Lower lobe of right lung (tissue), 2 donors: ENCODE results near the gene ELMO3. TPM values are rescaled to one million over a fixed set of nuclear protein-coding genes. Genes with fewer than 3 reads are reported as not detected.
A peak's percentile ranks its signal among the peaks of the same experiment; 100 is the strongest.

Experiments
- ATAC-seq, 2 donors: fragments of 200-7000 bp; cut with Tn5 transposase; one replicate each; pipeline ENCODE4 v1.9.1; 2020 to 2022; ENCODE audit warnings: mild to moderate bottlenecking in 2 of 2, moderate library complexity in 2 of 2
- DNase-seq: peaks from one replicate; pipeline ENCODE4 v3.0.0-alpha.2; 2020
- H3K27ac ChIP-seq: fragments of 200-600 bp; one replicate; pipeline ENCODE4 v1.8.0; 2022
- H3K27me3 ChIP-seq: fragments of 200-600 bp; one replicate; pipeline ENCODE4 v1.8.0; 2022; ENCODE audit warnings: low read depth
- H3K36me3 ChIP-seq: fragments of 200-600 bp; one replicate; pipeline ENCODE4 v1.8.0; 2022; ENCODE audit warnings: mild to moderate bottlenecking
- H3K4me1 ChIP-seq: fragments of 200-600 bp; one replicate; pipeline ENCODE4 v1.8.0; 2022
- H3K4me3 ChIP-seq: fragments of 200-600 bp; one replicate; pipeline ENCODE4 v1.8.0; 2022; ENCODE audit warnings: mild to moderate bottlenecking
- H3K9me3 ChIP-seq: fragments of 200-600 bp; one replicate; pipeline ENCODE4 v1.8.0; 2022
- intact Hi-C: fragments of 100-400 bp; cut with DNase I; formaldehyde crosslinking; loops from one replicate; pipeline ENCODE4 v1.11.0; 2022
- total RNA-seq: library from RNA; stranded (reverse); fragmentation: NEBNext Ultra II Directional; extraction: Animal tissue kit (Norgen Biotek cat#: 25700); gene quantifications from one replicate; pipeline ENCODE4 v1.2.1, GENCODE V29; 2021
- TF ChIP-seq, protein P1 (sequence below): fragments of 200-600 bp; IDR thresholded peaks from one replicate; pipeline ENCODE4 v1.8.0; 2022; ENCODE audit warnings: antibody characterized with exemption, mild to moderate bottlenecking
- donor health status: DM: no; HTN: yes; CAD: no; lungs with severe emphysema.

The ELMO3 gene
- total RNA-seq, 1 donor from 2014 or later: 14.9 TPM

DNA sequence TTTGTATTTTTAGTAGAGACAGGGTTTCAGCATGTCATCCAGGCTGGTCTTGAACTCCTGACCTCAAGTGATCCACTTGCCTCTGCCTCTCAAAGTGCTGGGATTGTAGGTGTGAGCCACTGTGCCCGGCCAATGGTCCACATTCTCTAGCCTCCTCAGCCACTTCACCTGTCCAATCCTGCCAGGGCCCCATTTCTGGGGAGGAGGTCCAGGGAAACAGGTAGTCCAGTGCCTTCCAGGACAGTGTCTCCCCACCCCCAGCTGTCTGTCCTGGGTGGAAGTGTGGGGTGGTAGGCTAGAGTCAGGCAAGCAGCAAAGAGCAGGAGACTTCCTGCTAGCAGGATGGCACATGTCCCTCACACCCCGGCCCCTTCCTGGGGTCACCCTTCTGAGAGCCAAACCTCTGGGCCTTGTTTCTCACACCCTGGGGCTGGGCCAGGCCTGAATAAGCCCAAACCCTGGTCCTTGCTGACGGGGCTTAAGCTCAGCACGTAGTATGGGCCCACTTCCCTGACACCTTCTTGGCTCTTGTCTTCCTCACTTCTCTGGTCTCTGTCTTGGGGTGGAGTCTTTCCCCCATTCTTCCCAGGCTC is 43.3 kb downstream of the ELMO3 start:
- DNase-seq: peak; percentile 69
- TF ChIP-seq, protein P1, sequence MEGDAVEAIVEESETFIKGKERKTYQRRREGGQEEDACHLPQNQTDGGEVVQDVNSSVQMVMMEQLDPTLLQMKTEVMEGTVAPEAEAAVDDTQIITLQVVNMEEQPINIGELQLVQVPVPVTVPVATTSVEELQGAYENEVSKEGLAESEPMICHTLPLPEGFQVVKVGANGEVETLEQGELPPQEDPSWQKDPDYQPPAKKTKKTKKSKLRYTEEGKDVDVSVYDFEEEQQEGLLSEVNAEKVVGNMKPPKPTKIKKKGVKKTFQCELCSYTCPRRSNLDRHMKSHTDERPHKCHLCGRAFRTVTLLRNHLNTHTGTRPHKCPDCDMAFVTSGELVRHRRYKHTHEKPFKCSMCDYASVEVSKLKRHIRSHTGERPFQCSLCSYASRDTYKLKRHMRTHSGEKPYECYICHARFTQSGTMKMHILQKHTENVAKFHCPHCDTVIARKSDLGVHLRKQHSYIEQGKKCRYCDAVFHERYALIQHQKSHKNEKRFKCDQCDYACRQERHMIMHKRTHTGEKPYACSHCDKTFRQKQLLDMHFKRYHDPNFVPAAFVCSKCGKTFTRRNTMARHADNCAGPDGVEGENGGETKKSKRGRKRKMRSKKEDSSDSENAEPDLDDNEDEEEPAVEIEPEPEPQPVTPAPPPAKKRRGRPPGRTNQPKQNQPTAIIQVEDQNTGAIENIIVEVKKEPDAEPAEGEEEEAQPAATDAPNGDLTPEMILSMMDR: no peak
- intact Hi-C loops: no loop called here
- Histone ChIP-seq H3K36me3 (peaks cover 24% of the 10 kb centered on the region), H3K27ac (peak overlapping the region; percentile 93), H3K9me3 (no peaks in the 10 kb centered on the region), H3K4me3 (no peak overlapping the region), H3K4me1 (peaks cover 70% of the 10 kb centered on the region), H3K27me3 (no peaks in the 10 kb centered on the region)
- ATAC-seq: no peak

DNA sequence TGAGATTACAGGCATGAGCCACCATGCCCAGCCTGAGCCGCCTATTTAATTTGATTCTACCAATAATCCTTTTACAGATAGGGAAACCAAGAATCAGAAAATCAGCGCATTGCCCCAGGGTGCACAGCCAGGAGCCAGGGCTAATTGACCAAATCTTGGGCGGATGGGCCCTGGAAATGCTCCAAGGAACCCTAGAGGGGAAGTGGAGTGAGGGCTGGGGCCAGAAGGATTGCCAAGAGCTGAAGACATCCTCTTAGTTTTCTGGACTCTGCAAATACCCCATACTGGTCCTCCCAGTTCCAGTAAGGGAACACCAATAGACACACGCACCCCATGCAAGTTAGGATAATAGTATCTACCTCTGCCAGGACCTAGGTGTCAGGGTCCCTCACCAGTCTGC is 44.5 kb downstream of the ELMO3 start:
- H3K9me3 ChIP-seq: no peaks in the 10 kb centered on the region
- H3K4me3 ChIP-seq: peak overlapping the region; percentile 99
- peaks cover 11% of the 10 kb centered on the region for H3K36me3 ChIP-seq
- peak overlapping the region; percentile 93 for H3K27ac ChIP-seq
- peaks cover 80% of the 10 kb centered on the region for H3K4me1 ChIP-seq
- intact Hi-C loops: no loop called here
- H3K27me3 ChIP-seq: no peaks in the 10 kb centered on the region
- TF ChIP-seq, protein P1: no peak
- DNase-seq (peak; percentile 64), ATAC-seq (no peak)

DNA sequence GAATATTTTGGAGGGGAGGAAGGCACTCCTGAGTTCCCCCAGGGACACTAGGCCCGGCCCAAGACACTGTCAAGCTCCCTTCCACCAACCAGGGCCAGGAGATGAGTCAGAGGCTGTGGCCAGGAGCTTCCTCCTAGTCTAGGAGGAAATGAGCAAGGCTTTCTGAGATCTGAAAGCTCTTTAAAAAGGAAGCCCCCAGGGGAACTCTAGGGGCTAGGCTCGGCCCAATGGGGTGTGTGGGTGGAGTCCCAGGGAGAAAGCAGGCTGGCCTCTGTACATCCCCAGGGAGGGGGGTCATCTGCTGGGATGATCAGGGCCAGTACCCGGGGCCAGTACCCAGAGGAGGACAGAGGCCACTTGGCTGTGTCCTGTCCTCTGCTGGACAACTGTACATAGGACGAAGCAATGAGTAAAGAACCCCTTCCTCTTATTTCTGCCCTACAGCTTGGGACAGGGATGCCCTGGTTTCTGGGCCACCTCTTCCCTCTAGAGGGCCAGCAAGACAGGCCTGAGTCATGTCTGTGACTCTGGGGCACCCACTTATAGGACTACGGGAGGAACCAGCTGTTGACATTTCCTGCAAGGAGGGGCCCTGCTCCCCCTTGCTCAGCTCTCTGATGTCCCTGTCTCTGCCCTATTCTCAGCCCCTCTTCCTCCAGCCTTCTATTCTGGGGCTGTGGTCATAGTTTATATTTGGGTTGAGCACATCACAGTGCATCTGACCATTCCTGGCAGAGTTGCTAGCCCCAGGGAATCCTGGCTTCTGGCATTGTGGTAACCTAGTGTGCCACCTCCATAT is 45.7 kb downstream of the ELMO3 start:
- DNase-seq (peak; percentile 89), ATAC-seq (peak in 1 of 2 donors; percentile 15)
- peak overlapping the region; percentile 93 for H3K27ac ChIP-seq
- H3K9me3 ChIP-seq: no peaks in the 10 kb centered on the region
- TF ChIP-seq, protein P1: no peak
- H3K27me3 ChIP-seq: peaks cover 6% of the 10 kb centered on the region
- H3K4me3 ChIP-seq: peak overlapping the region; percentile 99
- H3K4me1 ChIP-seq: peaks cover 84% of the 10 kb centered on the region
- H3K36me3 ChIP-seq: no peaks in the 10 kb centered on the region
- intact Hi-C loops: no loop called here

DNA sequence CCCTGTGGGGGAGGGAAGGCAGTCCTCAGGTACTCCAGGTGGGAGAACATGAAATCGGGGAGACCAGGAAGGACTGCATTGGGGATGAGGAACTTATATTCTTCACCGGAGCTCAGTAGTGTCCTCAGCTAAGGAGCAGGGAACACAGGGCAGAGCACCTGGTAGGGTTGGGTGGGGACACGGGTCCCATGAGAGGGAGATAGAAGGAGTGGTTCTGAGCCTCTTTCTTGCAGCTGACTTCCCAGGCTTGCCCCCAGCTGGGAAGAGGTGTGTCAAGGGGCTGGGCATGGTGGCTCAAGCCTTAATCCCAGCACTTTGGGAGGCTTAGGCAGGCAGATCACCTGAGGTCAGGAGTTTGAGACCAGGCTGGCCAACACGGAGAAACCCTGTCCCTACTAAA is 46.3 kb downstream of the ELMO3 start:
- peak; percentile 43 for DNase-seq
- Histone ChIP-seq H3K36me3 (no peaks in the 10 kb centered on the region), H3K27me3 (peaks cover 6% of the 10 kb centered on the region), H3K4me1 (peaks cover 81% of the 10 kb centered on the region), H3K4me3 (peak overlapping the region; percentile 99), H3K9me3 (no peaks in the 10 kb centered on the region), H3K27ac (peak overlapping the region; percentile 93)
- no peak for ATAC-seq
- TF ChIP-seq, protein P1: no peak
- intact Hi-C loops: no loop called here

DNA sequence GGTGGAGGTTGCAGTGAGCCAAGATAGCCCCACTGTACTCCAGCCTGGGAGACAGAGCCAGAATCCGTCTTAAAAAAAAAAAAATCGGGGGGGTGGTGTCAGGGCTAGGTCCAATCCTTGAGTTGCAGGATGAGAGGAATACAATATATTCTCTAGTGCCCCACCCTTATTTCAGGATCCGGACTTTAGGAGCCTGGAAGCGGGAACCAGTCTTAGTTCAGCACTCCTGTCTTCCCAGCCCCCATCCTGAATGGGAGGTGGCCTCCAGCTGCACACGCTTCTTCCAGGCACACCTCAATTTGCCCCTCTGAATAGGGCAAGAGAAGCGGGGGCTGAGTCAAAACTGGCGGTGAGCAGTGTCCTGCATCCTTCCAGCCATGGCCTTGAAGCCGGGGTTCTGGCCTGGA is 46.7 kb downstream of the ELMO3 start:
- Histone ChIP-seq H3K4me1 (peaks cover 76% of the 10 kb centered on the region), H3K4me3 (peak overlapping the region; percentile 99), H3K36me3 (no peaks in the 10 kb centered on the region), H3K27ac (peak overlapping the region; percentile 93), H3K9me3 (no peaks in the 10 kb centered on the region), H3K27me3 (peaks cover 10% of the 10 kb centered on the region)
- DNase-seq (no peak), ATAC-seq (no peak)
- TF ChIP-seq, protein P1: no peak
- intact Hi-C loops: no loop called here
